Mesothelial cell of epicardium (in vitro differentiated cells): ENCODE data around the gene CBFA2T2. TPM values are rescaled to one million over a fixed set of nuclear protein-coding genes. Genes with fewer than 3 reads are reported as not detected.
"Not testable (repeated sequence)": the region's sequence is repeated elsewhere in the genome, so short reads cannot be mapped to it uniquely, and the experiment has no call there.

Experiments used
- DNase-seq, 2 experiments: peaks; one replicate each; pipeline ENCODE4 v3.0.0; 2021; ENCODE audit warnings: low spot score in 2 of 2; ENCODE audit not compliant: unreplicated experiment in 2 of 2
- H3K27ac Mint-ChIP-seq: 2 replicates; pipeline ENCODE4 v1.8.0; 2021; ENCODE audit warnings: mixed read lengths
- H3K27me3 Mint-ChIP-seq: 2 replicates; pipeline ENCODE4 v1.8.0; 2021; ENCODE audit warnings: low read depth, mixed read lengths
- H3K36me3 Mint-ChIP-seq: 2 replicates; pipeline ENCODE4 v1.8.0; 2021; ENCODE audit warnings: mixed read lengths
- H3K4me1 Mint-ChIP-seq: 2 replicates; pipeline ENCODE4 v1.8.0; 2021; ENCODE audit warnings: mixed read lengths
- H3K4me3 Mint-ChIP-seq: 2 replicates; pipeline ENCODE4 v1.8.0; 2021; ENCODE audit warnings: mild to moderate bottlenecking, moderate library complexity, mixed read lengths
- H3K9me3 Mint-ChIP-seq: 2 replicates; pipeline ENCODE4 v1.8.0; 2021; ENCODE audit warnings: mixed read lengths
- total RNA-seq: library from RNA; stranded (reverse); gene quantifications from 3 replicates; pipeline ENCODE4 v1.2.1, GENCODE V29; 2021
- TF ChIP-seq, protein P1 (sequence below): fragments of 200-600 bp; sonication (generic); IDR thresholded peaks from one replicate; pipeline ENCODE4 v1.5.0; 2021; ENCODE audit warnings: antibody characterized with exemption; ENCODE audit not compliant: unreplicated experiment

The CBFA2T2 gene
- total RNA-seq, 1 donor from 2014 or later, result 47.2 TPM

DNA sequence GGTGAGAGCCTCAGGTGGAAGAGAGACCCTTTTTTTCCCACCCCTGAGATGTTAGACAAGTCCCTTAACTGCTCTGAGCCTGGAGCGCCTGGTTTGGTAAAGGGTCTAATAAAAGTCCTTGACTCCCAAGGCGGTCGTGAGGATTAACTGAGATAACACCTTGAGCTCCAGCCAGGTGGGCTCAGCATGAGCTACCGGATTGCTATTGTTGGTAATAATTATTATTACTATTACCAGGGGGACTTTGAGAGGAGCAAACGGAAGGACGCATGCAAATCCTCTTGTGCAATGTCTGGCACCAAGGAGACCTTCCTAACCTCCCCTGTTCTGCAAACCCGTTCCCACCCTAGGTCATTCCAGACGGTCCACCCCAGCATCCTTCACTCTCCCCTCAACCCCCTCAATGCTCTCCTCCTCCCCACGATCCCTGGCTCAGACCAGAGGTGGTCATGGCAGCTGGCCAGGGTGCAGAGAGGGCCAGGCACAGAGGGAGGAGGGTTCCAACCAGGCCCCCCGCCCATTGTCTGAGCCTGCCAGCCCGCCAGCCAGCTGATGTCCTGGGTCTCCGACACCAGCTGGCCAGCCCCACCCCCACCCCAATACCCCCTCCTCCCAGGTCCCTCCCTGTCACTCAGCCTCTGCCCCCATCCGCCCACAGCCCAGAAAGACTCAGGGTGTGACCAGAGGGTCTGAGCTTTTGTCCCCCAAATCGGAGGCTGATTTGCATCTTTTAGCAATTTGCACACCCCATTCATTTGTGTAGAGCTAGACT, 14.3 kb upstream of the CBFA2T2 start:
- Mint-ChIP-seq H3K4me3 (no peak overlapping the region), H3K36me3 (no peaks in the 10 kb centered on the region), H3K9me3 (no peaks in the 10 kb centered on the region), H3K27ac (no peak overlapping the region), H3K27me3 (no peaks in the 10 kb centered on the region), H3K4me1 (no peaks in the 10 kb centered on the region)
- TF ChIP-seq, protein P1, sequence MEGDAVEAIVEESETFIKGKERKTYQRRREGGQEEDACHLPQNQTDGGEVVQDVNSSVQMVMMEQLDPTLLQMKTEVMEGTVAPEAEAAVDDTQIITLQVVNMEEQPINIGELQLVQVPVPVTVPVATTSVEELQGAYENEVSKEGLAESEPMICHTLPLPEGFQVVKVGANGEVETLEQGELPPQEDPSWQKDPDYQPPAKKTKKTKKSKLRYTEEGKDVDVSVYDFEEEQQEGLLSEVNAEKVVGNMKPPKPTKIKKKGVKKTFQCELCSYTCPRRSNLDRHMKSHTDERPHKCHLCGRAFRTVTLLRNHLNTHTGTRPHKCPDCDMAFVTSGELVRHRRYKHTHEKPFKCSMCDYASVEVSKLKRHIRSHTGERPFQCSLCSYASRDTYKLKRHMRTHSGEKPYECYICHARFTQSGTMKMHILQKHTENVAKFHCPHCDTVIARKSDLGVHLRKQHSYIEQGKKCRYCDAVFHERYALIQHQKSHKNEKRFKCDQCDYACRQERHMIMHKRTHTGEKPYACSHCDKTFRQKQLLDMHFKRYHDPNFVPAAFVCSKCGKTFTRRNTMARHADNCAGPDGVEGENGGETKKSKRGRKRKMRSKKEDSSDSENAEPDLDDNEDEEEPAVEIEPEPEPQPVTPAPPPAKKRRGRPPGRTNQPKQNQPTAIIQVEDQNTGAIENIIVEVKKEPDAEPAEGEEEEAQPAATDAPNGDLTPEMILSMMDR, result no peak
- no peak for DNase-seq

DNA sequence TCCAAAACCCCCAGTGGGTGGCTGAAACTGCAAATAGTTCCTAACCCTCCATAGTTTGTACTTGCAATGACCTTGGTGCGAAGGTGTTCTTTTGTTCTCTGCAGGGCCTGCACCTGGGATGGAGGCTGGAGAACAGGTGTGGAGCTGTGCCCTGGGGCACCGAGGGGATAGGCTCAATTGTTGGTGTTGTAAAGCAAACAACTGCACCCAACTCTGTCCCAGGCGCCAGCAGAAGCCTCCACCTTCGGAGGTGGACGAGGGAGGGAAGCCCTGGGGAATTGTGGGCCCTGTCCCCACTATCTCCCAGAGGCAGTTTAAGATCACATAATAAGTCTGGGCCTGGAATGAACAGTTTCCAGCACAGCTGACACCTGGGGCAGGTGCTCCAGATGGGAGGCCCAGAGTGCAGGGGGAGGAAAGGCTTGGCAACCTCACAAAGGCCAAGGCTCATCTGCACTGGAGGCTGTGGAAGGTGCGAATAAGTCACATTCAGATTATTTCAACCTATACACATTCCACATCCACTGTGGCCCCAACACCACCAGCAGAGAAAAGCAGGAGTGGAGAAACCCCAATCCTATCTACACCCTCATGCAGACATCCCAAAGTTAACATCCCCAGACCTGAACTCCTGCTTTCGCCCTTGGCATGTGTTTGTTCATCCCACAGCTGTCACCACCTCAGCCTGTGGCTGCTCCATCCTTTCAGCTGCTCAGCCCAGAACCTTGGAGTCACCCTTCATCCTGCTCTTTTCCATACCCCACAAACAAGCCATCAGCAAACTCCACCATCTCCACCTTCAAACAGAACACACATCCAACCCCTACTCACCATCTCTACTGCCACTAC, 12.3 kb upstream of the CBFA2T2 start:
- Mint-ChIP-seq H3K27me3 (no peaks in the 10 kb centered on the region), H3K9me3 (no peaks in the 10 kb centered on the region), H3K27ac (no peak overlapping the region), H3K36me3 (no peaks in the 10 kb centered on the region), H3K4me3 (no peak overlapping the region), H3K4me1 (no peaks in the 10 kb centered on the region)
- no peak for DNase-seq
- TF ChIP-seq, protein P1, result no peak

- no peaks in the 10 kb centered on the region for H3K9me3 Mint-ChIP-seq
- TF ChIP-seq, protein P1, result no peak
- H3K27me3 Mint-ChIP-seq, result no peaks in the 10 kb centered on the region
- DNase-seq, result no peak
- H3K4me1 Mint-ChIP-seq, result no peaks in the 10 kb centered on the region
- H3K36me3 Mint-ChIP-seq, result no peaks in the 10 kb centered on the region
- H3K4me3 Mint-ChIP-seq, result no peak overlapping the region
- no peak overlapping the region for H3K27ac Mint-ChIP-seq
Observed at GRCh38 chr20:33480048-33480447, 9.8 kb upstream of the CBFA2T2 start.

- Mint-ChIP-seq H3K27me3 (no peaks in the 10 kb centered on the region), H3K27ac (no peak overlapping the region), H3K9me3 (no peaks in the 10 kb centered on the region), H3K4me1 (no peaks in the 10 kb centered on the region), H3K4me3 (no peak overlapping the region), H3K36me3 (no peaks in the 10 kb centered on the region)
- TF ChIP-seq, protein P1, result no peak
- no peak for DNase-seq
Observed at GRCh38 chr20:33481431-33481941, 8.4 kb upstream of the CBFA2T2 start.

- no peak overlapping the region for H3K4me3 Mint-ChIP-seq
- no peaks in the 10 kb centered on the region for H3K9me3 Mint-ChIP-seq
- H3K27ac Mint-ChIP-seq, result peak overlapping the region; percentile 25
- H3K4me1 Mint-ChIP-seq, result no peaks in the 10 kb centered on the region
- no peaks in the 10 kb centered on the region for H3K36me3 Mint-ChIP-seq
- DNase-seq, result no peak
- TF ChIP-seq, protein P1, result no peak
- no peaks in the 10 kb centered on the region for H3K27me3 Mint-ChIP-seq
Observed at GRCh38 chr20:33482581-33482980, 7.3 kb upstream of the CBFA2T2 start.

DNA sequence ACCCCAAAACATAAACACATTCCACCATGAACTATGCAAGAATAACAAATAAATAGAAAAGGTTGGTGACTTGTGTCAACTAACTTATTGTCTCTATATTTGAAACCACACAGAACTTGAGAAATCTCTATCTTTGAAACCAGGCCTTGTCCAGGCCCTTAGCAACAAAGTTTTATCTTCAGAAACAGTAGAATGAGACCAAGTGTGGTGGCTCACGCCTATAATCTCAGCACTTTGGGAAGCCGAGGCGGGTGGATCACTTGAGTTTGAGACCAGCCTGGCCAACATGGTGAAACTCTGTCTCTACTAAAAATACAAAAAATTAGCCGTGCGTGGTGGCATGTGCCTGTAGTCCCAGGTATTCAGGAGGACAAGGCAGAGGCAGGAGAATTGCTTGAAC, 6.7 kb upstream of the CBFA2T2 start:
- not testable (repeated sequence) for DNase-seq, H3K4me1 Mint-ChIP-seq, H3K27me3 Mint-ChIP-seq, H3K36me3 Mint-ChIP-seq, H3K4me3 Mint-ChIP-seq, H3K9me3 Mint-ChIP-seq
- H3K27ac Mint-ChIP-seq, result peak overlapping the region; percentile 25
